Measurements from ENCODE around the gene ACOT7.

The ACOT7 gene

GRCh38 chr1:6338695-6339094 is 54.9 kb downstream of the ACOT7 start:
- no peak for DNase-seq

GRCh38 chr1:6336776-6337622 is 56.6 kb downstream of the ACOT7 start:
- no peak for DNase-seq

- no peak for DNase-seq
Observed at GRCh38 chr1:6334261-6334993, 59.1 kb downstream of the ACOT7 start.

GRCh38 chr1:6332821-6333220 is 60.7 kb downstream of the ACOT7 start:
- DNase-seq, result no peak

- DNase-seq, result no peak
Observed at GRCh38 chr1:6331543-6332273, 61.9 kb downstream of the ACOT7 start.

GRCh38 chr1:6330410-6330911 is 63.1 kb downstream of the ACOT7 start:
- no peak for DNase-seq

GRCh38 chr1:6329851-6330250 is 63.7 kb downstream of the ACOT7 start:
- no peak for DNase-seq

- DNase-seq, result no peak
Observed at GRCh38 chr1:6329396-6329795, 64.2 kb downstream of the ACOT7 start.

GRCh38 chr1:6328696-6329095 is 64.9 kb downstream of the ACOT7 start:
- no peak for DNase-seq

- no peak for DNase-seq
Observed at GRCh38 chr1:6328091-6328490, 65.5 kb downstream of the ACOT7 start.

- no peak for DNase-seq
Observed at GRCh38 chr1:6325482-6325881, 68.1 kb downstream of the ACOT7 start.

GRCh38 chr1:6322161-6322560 is 71.4 kb downstream of the ACOT7 start:
- no peak for DNase-seq

- no peak for DNase-seq
Observed at GRCh38 chr1:6321205-6321604, 72.4 kb downstream of the ACOT7 start.

- no peak for DNase-seq
Observed at GRCh38 chr1:6317098-6317760, 76.3 kb downstream of the ACOT7 start.

GRCh38 chr1:6316240-6317097 is 77.1 kb downstream of the ACOT7 start:
- DNase-seq, result no peak

- no peak for DNase-seq
Observed at GRCh38 chr1:6314503-6314902, 79.1 kb downstream of the ACOT7 start.

GRCh38 chr1:6313393-6314200 is 80.0 kb downstream of the ACOT7 start:
- DNase-seq, result no peak

GRCh38 chr1:6310116-6310848 is 83.3 kb downstream of the ACOT7 start:
- DNase-seq, result no peak

GRCh38 chr1:6309564-6309963 is 84.0 kb downstream of the ACOT7 start:
- DNase-seq, result no peak

- no peak for DNase-seq
Observed at GRCh38 chr1:6308449-6308848, 85.1 kb downstream of the ACOT7 start.
